Liver (tissue), 9 donors: ENCODE measurements around the gene SETD3. TPM values are rescaled to one million over a fixed set of nuclear protein-coding genes. Genes with fewer than 3 reads are reported as not detected.
A peak's percentile ranks its signal among the peaks of the same experiment; 100 is the strongest.

Experiments
- DNase-seq: peaks from one replicate; pipeline ENCODE4 v3.0.0-alpha.2; 2017; ENCODE audit warnings: low spot score
- H3K27ac ChIP-seq, 2 donors: one replicate each; pipeline ENCODE4 v1.7.0; 2013; ENCODE audit warnings: inconsistent platforms in 2 of 2, low read length in 2 of 2, control low read depth in 1 of 2, low read depth in 1 of 2, mild to moderate bottlenecking in 1 of 2
- H3K27me3 ChIP-seq, 4 donors: one replicate each; pipeline versions ENCODE4 v1.6.1 to v1.7.0; 2013; ENCODE audit warnings: low read length in 3 of 4, inconsistent platforms in 1 of 4, mild to moderate bottlenecking in 1 of 4, moderate library complexity in 1 of 4; ENCODE audit not compliant: control insufficient read depth in 4 of 4, insufficient read depth in 4 of 4
- H3K36me3 ChIP-seq, 4 donors: one replicate each; pipeline versions ENCODE4 v1.6.1 to v1.7.0; 2013; ENCODE audit warnings: low read length in 3 of 4, mild to moderate bottlenecking in 3 of 4, low read depth in 1 of 4, moderate library complexity in 1 of 4; ENCODE audit not compliant: control insufficient read depth in 4 of 4, insufficient read depth in 3 of 4
- H3K4me1 ChIP-seq, 4 donors: one replicate each; pipeline versions ENCODE4 v1.6.1 to v1.7.0; 2013; ENCODE audit warnings: low read length in 3 of 4, mild to moderate bottlenecking in 3 of 4, moderate library complexity in 1 of 4; ENCODE audit not compliant: control insufficient read depth in 4 of 4, insufficient read depth in 4 of 4
- H3K4me3 ChIP-seq, 3 donors: one replicate each; pipeline versions ENCODE4 v1.6.1 to v1.7.0; 2013; ENCODE audit warnings: low read length in 3 of 3, control low read depth in 1 of 3, low read depth in 1 of 3, mild to moderate bottlenecking in 1 of 3
- H3K9ac ChIP-seq, 2 donors: one replicate each; pipeline ENCODE4 v1.7.0; 2013; ENCODE audit warnings: low read length in 2 of 2, mild to moderate bottlenecking in 2 of 2, moderate library complexity in 2 of 2, control low read depth in 1 of 2, low read depth in 1 of 2
- H3K9me3 ChIP-seq, 4 donors: one replicate each; pipeline versions ENCODE4 v1.6.1 to v1.7.0; 2013; ENCODE audit warnings: low read length in 3 of 4; ENCODE audit not compliant: control insufficient read depth in 4 of 4
- EGR1 ChIP-seq, 2 donors: IDR thresholded peaks; 2 replicates each; pipeline ENCODE4 v1.6.1; 2016 to 2018; ENCODE audit warnings: antibody characterized with exemption in 2 of 2, low read depth in 2 of 2
- FOXA1 ChIP-seq: IDR thresholded peaks from 2 replicates; pipeline ENCODE4 v1.6.1; 2016; ENCODE audit warnings: antibody characterized with exemption
- FOXA2 ChIP-seq: IDR thresholded peaks from 2 replicates; pipeline ENCODE4 v1.6.1; 2016; ENCODE audit warnings: antibody characterized with exemption
- GABPA ChIP-seq, 2 donors: IDR thresholded peaks in 1 of 2; conservative IDR thresholded peaks in 1 of 2; 2 replicates each; pipeline ENCODE4 v1.6.1; 2016; ENCODE audit warnings: antibody characterized with exemption in 2 of 2, mild to moderate bottlenecking in 1 of 2, moderate library complexity in 1 of 2
- HNF4A ChIP-seq, 2 donors: conservative IDR thresholded peaks; 2 replicates each; pipeline ENCODE4 v1.6.1; 2016; ENCODE audit warnings: antibody characterized with exemption in 2 of 2, mild to moderate bottlenecking in 2 of 2
- HNF4G ChIP-seq: IDR thresholded peaks from 2 replicates; pipeline ENCODE4 v1.6.1; 2016; ENCODE audit warnings: antibody characterized with exemption
- JUND ChIP-seq, 2 donors: IDR thresholded peaks; 2 replicates each; pipeline ENCODE4 v1.6.1; 2016; ENCODE audit warnings: antibody characterized with exemption in 2 of 2
- NR2F2 ChIP-seq: IDR thresholded peaks from 2 replicates; pipeline ENCODE4 v1.6.1; 2016; ENCODE audit warnings: antibody characterized with exemption
- RAD21 ChIP-seq, 2 donors: IDR thresholded peaks; 2 replicates each; pipeline ENCODE4 v1.6.1; 2016; ENCODE audit warnings: antibody characterized with exemption in 2 of 2, mild to moderate bottlenecking in 2 of 2
- RXRA ChIP-seq, 2 donors: IDR thresholded peaks; 2 replicates each; pipeline ENCODE4 v1.6.1; 2017 to 2018; ENCODE audit warnings: antibody characterized with exemption in 2 of 2, mild to moderate bottlenecking in 1 of 2
- SP1 ChIP-seq: IDR thresholded peaks from 2 replicates; pipeline ENCODE4 v1.6.1; 2018; ENCODE audit warnings: antibody characterized with exemption, mild to moderate bottlenecking
- TAF1 ChIP-seq: conservative IDR thresholded peaks from 2 replicates; pipeline ENCODE4 v1.6.1; 2016; ENCODE audit warnings: antibody characterized with exemption, mild to moderate bottlenecking
- YY1 ChIP-seq: IDR thresholded peaks from 2 replicates; pipeline ENCODE4 v1.6.1; 2016; ENCODE audit warnings: antibody characterized with exemption, mild to moderate bottlenecking
- WGBS: extraction: QIAGEN DNeasy Blood & Tissue Kit; methylation state at CpG from one replicate; pipeline ENCODE4 v1.1.7; 2013; 5-methylcytosine and 5-hydroxymethylcytosine counted together
- polyA plus RNA-seq, 2 donors: library from polyadenylated mRNA; stranded (reverse) in 1 of 2; unstranded in 1 of 2; fragments of 200-250 nt in 1 of 2; fragments of >200 nt in 1 of 2; fragmentation: Nextera tagmentation in 1 of 2; extraction: Ambion mirVana in 1 of 2; gene quantifications; one replicate each; pipeline versions ENCODE4 v1.2.1 to v1.2.3, GENCODE V29; 2013 to 2015
- total RNA-seq, 2 donors: library from RNA; depleted of rRNA; stranded (reverse); fragments of >200 nt; gene quantifications; one replicate each; pipeline ENCODE4 v1.2.3, GENCODE V29; 2014
- TF ChIP-seq, protein P1 (sequence below): IDR thresholded peaks from 2 replicates; pipeline ENCODE4 v1.6.1; 2016; ENCODE audit warnings: antibody characterized with exemption
- TF ChIP-seq, protein P2 (sequence below): IDR thresholded peaks from 2 replicates; pipeline ENCODE4 v1.6.1; 2016; ENCODE audit warnings: antibody characterized with exemption
- TF ChIP-seq, protein P3 (sequence below): IDR thresholded peaks from 2 replicates; pipeline ENCODE4 v1.6.1; 2016; ENCODE audit warnings: antibody characterized with exemption, mild to moderate bottlenecking
- TF ChIP-seq, protein P4 (sequence below): fragments of 150-350 bp; IDR thresholded peaks from 2 replicates; pipeline ENCODE4 v1.5.1; 2017; ENCODE audit warnings: improper control_type of control experiment, low read depth, low read length; ENCODE audit not compliant: missing input control
- TF ChIP-seq, protein P5 (sequence below): IDR thresholded peaks from 2 replicates; pipeline ENCODE4 v1.6.1; 2016; ENCODE audit warnings: antibody characterized with exemption
- donor health status: healthy.
- donor health status: healthy.
- donor health status: healthy.
- donor health status: healthy.
- donor health status: healthy.

SETD3 gene
- total and polyA plus RNA-seq, 4 donors, result 18.7 to 39.7 (median 19.4) TPM

DNA sequence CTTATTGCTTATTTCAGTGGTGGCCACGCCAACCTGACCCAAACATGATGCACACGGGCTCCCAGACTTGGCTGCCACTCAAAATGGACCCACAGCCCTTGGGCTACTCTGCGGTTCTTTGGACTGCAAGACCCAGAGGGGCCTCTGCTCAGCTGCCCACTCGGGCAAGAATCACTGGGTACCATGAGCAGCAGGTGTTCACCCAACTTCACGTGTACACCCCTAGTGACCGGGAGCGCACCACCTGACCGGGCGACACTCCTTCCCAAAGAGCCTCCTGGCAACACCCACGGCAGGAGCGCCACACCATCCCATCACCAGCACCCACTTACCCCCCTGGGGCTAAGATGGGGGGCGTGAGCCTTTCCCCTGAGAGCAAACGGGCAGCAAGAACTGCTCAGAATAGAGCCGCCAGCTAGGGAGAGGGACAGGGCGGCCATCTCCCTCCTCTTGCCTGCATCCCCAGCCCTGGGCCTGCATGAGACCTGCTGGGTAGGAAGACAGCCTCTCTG, 32.6 kb upstream of the SETD3 start:
- H3K9me3 ChIP-seq, result no peaks in the 10 kb centered on the region
- DNase-seq, result no peak
- 94% methylated on average over 15 of the region's 15 CpGs for WGBS
- H3K4me1 ChIP-seq, result peaks cover 0 to 14% (median 8%) of the 10 kb centered on the region in 4 donors
- H3K4me3 ChIP-seq, result no peak overlapping the region
- no peak overlapping the region for H3K27ac ChIP-seq
- peaks cover 8 to 48% (median 9%) of the 10 kb centered on the region in 4 donors for H3K36me3 ChIP-seq
- H3K9ac ChIP-seq, result no peak overlapping the region
- TF ChIP-seq, protein P1, sequence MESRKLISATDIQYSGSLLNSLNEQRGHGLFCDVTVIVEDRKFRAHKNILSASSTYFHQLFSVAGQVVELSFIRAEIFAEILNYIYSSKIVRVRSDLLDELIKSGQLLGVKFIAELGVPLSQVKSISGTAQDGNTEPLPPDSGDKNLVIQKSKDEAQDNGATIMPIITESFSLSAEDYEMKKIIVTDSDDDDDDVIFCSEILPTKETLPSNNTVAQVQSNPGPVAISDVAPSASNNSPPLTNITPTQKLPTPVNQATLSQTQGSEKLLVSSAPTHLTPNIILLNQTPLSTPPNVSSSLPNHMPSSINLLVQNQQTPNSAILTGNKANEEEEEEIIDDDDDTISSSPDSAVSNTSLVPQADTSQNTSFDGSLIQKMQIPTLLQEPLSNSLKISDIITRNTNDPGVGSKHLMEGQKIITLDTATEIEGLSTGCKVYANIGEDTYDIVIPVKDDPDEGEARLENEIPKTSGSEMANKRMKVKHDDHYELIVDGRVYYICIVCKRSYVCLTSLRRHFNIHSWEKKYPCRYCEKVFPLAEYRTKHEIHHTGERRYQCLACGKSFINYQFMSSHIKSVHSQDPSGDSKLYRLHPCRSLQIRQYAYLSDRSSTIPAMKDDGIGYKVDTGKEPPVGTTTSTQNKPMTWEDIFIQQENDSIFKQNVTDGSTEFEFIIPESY, result no peak
- TF ChIP-seq, protein P2, sequence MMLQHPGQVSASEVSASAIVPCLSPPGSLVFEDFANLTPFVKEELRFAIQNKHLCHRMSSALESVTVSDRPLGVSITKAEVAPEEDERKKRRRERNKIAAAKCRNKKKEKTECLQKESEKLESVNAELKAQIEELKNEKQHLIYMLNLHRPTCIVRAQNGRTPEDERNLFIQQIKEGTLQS, result no peak
- TF ChIP-seq YY1, result no peak
- TF ChIP-seq RXRA (IDR thresholded peaks at IDR 0.05), result no peak
- H3K27me3 ChIP-seq, result no peaks in the 10 kb centered on the region

DNA sequence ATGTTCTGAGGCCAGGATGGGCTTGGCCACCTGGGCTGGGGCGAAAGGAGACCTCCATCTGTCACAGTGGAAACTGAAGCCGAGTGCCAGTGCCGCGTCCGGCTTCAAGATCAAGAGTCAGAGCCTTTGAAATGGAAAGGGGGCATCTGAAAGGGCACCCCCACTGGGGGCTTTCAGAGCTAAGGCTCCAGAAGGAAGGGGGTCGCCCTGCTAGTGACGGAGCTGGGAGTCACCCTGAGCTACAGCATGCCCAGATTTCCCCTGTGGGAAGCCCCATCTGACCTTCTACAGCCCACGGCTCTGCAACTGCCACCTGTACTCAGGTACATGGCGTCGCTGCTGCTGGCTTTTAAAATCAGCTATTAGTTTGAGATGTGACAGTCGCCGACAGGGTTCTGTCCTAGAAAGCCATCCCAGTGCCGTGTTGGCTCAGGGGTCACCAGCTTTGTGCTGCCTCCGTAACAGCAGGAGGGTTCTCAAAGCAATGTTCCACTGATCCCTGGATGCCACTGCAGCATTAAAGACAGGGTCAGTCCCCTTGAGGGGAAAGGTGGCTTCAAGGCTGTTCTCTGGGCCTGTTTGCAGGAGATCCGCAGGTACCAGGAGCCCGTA, 32.0 kb upstream of the SETD3 start:
- Histone ChIP-seq H3K9me3 (no peaks in the 10 kb centered on the region), H3K27ac (no peak overlapping the region), H3K9ac (no peak overlapping the region), H3K36me3 (peaks cover 9 to 52% (median 14%) of the 10 kb centered on the region in 4 donors), H3K4me1 (peaks cover 0 to 18% (median 10%) of the 10 kb centered on the region in 4 donors), H3K27me3 (no peaks in the 10 kb centered on the region), H3K4me3 (no peak overlapping the region)
- TF ChIP-seq YY1, result no peak
- no peak for TF ChIP-seq RXRA (IDR thresholded peaks at IDR 0.05)
- no peak for TF ChIP-seq NR2F2
- no peak for TF ChIP-seq RAD21 (IDR thresholded peaks at IDR 0.05)
- TF ChIP-seq, protein P3, sequence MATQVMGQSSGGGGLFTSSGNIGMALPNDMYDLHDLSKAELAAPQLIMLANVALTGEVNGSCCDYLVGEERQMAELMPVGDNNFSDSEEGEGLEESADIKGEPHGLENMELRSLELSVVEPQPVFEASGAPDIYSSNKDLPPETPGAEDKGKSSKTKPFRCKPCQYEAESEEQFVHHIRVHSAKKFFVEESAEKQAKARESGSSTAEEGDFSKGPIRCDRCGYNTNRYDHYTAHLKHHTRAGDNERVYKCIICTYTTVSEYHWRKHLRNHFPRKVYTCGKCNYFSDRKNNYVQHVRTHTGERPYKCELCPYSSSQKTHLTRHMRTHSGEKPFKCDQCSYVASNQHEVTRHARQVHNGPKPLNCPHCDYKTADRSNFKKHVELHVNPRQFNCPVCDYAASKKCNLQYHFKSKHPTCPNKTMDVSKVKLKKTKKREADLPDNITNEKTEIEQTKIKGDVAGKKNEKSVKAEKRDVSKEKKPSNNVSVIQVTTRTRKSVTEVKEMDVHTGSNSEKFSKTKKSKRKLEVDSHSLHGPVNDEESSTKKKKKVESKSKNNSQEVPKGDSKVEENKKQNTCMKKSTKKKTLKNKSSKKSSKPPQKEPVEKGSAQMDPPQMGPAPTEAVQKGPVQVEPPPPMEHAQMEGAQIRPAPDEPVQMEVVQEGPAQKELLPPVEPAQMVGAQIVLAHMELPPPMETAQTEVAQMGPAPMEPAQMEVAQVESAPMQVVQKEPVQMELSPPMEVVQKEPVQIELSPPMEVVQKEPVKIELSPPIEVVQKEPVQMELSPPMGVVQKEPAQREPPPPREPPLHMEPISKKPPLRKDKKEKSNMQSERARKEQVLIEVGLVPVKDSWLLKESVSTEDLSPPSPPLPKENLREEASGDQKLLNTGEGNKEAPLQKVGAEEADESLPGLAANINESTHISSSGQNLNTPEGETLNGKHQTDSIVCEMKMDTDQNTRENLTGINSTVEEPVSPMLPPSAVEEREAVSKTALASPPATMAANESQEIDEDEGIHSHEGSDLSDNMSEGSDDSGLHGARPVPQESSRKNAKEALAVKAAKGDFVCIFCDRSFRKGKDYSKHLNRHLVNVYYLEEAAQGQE, result no peak
- no peak for TF ChIP-seq EGR1 (IDR thresholded peaks at IDR 0.05; ENCODE audit: low read depth in 2 of 2)
- TF ChIP-seq JUND (IDR thresholded peaks at IDR 0.05), result no peak
- TF ChIP-seq, protein P1, result no peak
- no peak for TF ChIP-seq HNF4A (conservative IDR thresholded peaks at IDR 0.05)
- TF ChIP-seq FOXA1, result no peak
- TF ChIP-seq FOXA2, result no peak
- TF ChIP-seq, protein P4, sequence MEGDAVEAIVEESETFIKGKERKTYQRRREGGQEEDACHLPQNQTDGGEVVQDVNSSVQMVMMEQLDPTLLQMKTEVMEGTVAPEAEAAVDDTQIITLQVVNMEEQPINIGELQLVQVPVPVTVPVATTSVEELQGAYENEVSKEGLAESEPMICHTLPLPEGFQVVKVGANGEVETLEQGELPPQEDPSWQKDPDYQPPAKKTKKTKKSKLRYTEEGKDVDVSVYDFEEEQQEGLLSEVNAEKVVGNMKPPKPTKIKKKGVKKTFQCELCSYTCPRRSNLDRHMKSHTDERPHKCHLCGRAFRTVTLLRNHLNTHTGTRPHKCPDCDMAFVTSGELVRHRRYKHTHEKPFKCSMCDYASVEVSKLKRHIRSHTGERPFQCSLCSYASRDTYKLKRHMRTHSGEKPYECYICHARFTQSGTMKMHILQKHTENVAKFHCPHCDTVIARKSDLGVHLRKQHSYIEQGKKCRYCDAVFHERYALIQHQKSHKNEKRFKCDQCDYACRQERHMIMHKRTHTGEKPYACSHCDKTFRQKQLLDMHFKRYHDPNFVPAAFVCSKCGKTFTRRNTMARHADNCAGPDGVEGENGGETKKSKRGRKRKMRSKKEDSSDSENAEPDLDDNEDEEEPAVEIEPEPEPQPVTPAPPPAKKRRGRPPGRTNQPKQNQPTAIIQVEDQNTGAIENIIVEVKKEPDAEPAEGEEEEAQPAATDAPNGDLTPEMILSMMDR, result no peak
- TF ChIP-seq GABPA (IDR thresholded peaks at IDR 0.05 in 1 of 2, conservative IDR thresholded peaks at IDR 0.05 in 1 of 2), result no peak
- TF ChIP-seq TAF1, result no peak
- TF ChIP-seq SP1, result no peak
- TF ChIP-seq, protein P5, sequence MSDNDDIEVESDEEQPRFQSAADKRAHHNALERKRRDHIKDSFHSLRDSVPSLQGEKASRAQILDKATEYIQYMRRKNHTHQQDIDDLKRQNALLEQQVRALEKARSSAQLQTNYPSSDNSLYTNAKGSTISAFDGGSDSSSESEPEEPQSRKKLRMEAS, result no peak
- no peak for TF ChIP-seq HNF4G
- TF ChIP-seq, protein P2, result no peak
- peak; percentile 33 for DNase-seq
- 93% methylated on average over 16 of the region's 16 CpGs for WGBS
